Kidney (tissue), 14 donors: ENCODE results near the gene MYH10. TPM values are rescaled to one million over a fixed set of nuclear protein-coding genes. Genes with fewer than 3 reads are reported as not detected.

ENCODE experiments used
- DNase-seq, 5 donors: peaks; one replicate each; pipeline ENCODE4 v3.0.0-alpha.2; 2013 to 2020
- FAIRE-seq: peaks from 2 replicates; lab custom pipeline; 2012; peaks lifted over from hg19 to GRCh38; lab: Jason Lieb, UNC
- H3K27ac ChIP-seq, 2 donors: one replicate each; pipeline ENCODE4 v1.7.0; 2013; ENCODE audit warnings: low read depth in 2 of 2, low read length in 2 of 2, inconsistent platforms in 1 of 2
- H3K27me3 ChIP-seq: one replicate; pipeline ENCODE4 v1.7.1; 2013; ENCODE audit warnings: low read length, inconsistent platforms; ENCODE audit not compliant: control insufficient read depth, insufficient read depth
- H3K36me3 ChIP-seq, 3 donors: one replicate each; pipeline versions ENCODE4 v1.7.0 to v1.7.1; 2013; ENCODE audit warnings: low read length in 3 of 3, control low read depth in 1 of 3, inconsistent platforms in 1 of 3; ENCODE audit not compliant: insufficient read depth in 3 of 3, control insufficient read depth in 2 of 3
- H3K4me1 ChIP-seq, 3 donors: one replicate each; pipeline versions ENCODE4 v1.7.0 to v1.7.1; 2013; ENCODE audit warnings: low read length in 3 of 3, inconsistent platforms in 1 of 3, low read depth in 1 of 3; ENCODE audit not compliant: control insufficient read depth in 2 of 3, insufficient read depth in 2 of 3
- H3K4me3 ChIP-seq, 3 donors: one replicate each; pipeline versions ENCODE4 v1.7.0 to v1.8.1; 2013; ENCODE audit warnings: low read length in 3 of 3, control low read depth in 1 of 3, inconsistent platforms in 1 of 3
- H3K9ac ChIP-seq, 3 donors: one replicate each; pipeline versions ENCODE4 v1.7.0 to v1.7.1; 2013; ENCODE audit warnings: low read length in 3 of 3, control low read depth in 1 of 3, inconsistent platforms in 1 of 3
- H3K9me3 ChIP-seq, 3 donors: one replicate each; pipeline versions ENCODE4 v1.7.0 to v1.7.1; 2013; ENCODE audit warnings: low read length in 3 of 3, control low read depth in 1 of 3, inconsistent platforms in 1 of 3; ENCODE audit not compliant: control insufficient read depth in 2 of 3, insufficient read depth in 1 of 3
- intact Hi-C: fragments of 100-400 bp; cut with DNase I; formaldehyde crosslinking; loops from one replicate; pipeline ENCODE4 v1.11.1; 2022
- polyA plus RNA-seq: library from polyadenylated mRNA; stranded (reverse); fragments of 350-450 nt; fragmentation: Illumina TruSeq; extraction: RNeasy Lipid Tissue Mini Kit (QIAGEN cat#74804); gene quantifications from one replicate; pipeline ENCODE4 v1.2.3, GENCODE V29; 2014; ENCODE audit warnings: low read depth, low replicate concordance; ENCODE audit not compliant: insufficient read depth
- total RNA-seq: library from RNA; stranded (reverse); fragmentation: NEBNext Ultra II Directional; extraction: Animal tissue kit (Norgen Biotek cat#: 25700); gene quantifications from one replicate; pipeline ENCODE4 v1.2.1, GENCODE V29; 2021
- TF ChIP-seq, protein P1 (sequence below): IDR thresholded peaks from 3 replicates; pipeline ENCODE4 v1.5.1; 2012; ENCODE audit warnings: mild to moderate bottlenecking, moderate library complexity, borderline replicate concordance; ENCODE audit not compliant: insufficient read depth; ENCODE audit errors: extremely low read depth
- donor health status: control.
- donor health status: control.
- donor health status: control.
- donor health status: control.
- donor health status: control.
- donor health status: DM: yes; HTN: yes; CAD: no.
- donor health status: Normal renal cell carcinoma (clear cell type).

MYH10 gene
- total and polyA plus RNA-seq, 2 donors from 2014 or later: 23.6 to 104 TPM

DNA sequence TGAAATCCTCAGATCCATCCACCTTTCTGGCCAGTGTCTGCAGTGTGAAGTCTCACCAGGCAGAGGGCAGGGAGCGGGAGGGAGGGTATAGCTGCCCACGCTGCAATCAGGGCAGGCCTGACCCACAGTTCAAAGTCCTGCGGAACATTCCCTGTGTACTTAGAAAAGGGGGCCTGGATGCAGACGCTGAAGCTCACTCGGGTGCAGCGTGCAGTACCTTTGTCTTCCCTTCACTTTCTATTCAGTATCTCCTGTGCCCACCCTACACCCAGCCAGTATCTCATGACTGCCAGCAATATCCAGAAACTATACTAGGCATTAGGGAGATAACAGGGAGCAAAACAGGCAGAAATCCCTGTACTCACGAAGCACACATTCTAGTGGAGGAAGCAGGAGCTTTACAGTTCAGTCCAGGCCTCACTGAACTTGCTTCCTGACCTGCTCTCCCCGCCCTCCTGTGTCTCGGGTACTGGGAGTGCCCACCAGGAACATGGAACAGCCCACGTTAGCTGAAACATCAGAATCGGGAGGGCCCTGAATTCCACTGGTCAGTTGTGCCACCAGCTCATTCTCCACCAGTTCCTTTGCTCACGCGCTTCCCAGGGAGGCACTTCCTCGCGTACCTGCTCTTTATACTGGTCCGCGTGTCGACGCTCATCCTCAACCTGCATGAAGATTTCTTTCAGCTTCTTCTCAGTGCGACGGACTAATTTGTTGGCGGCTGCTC, 152.6 kb downstream of the MYH10 start:
- no peak overlapping the region for H3K9ac ChIP-seq
- intact Hi-C loops: no loop called here
- H3K27ac ChIP-seq: peak overlapping the region in 1 of 2 donors; percentile 71
- no peak overlapping the region for H3K4me3 ChIP-seq
- peaks cover 3 to 80% (median 36%) of the 10 kb centered on the region in 3 donors for H3K36me3 ChIP-seq
- no peak for FAIRE-seq
- no peaks in the 10 kb centered on the region for H3K27me3 ChIP-seq
- DNase-seq: no peak
- peaks cover 0 to 2% (median 0%) of the 10 kb centered on the region in 3 donors for H3K4me1 ChIP-seq
- TF ChIP-seq, protein P1, sequence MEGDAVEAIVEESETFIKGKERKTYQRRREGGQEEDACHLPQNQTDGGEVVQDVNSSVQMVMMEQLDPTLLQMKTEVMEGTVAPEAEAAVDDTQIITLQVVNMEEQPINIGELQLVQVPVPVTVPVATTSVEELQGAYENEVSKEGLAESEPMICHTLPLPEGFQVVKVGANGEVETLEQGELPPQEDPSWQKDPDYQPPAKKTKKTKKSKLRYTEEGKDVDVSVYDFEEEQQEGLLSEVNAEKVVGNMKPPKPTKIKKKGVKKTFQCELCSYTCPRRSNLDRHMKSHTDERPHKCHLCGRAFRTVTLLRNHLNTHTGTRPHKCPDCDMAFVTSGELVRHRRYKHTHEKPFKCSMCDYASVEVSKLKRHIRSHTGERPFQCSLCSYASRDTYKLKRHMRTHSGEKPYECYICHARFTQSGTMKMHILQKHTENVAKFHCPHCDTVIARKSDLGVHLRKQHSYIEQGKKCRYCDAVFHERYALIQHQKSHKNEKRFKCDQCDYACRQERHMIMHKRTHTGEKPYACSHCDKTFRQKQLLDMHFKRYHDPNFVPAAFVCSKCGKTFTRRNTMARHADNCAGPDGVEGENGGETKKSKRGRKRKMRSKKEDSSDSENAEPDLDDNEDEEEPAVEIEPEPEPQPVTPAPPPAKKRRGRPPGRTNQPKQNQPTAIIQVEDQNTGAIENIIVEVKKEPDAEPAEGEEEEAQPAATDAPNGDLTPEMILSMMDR: no peak
- no peaks in the 10 kb centered on the region for H3K9me3 ChIP-seq

DNA sequence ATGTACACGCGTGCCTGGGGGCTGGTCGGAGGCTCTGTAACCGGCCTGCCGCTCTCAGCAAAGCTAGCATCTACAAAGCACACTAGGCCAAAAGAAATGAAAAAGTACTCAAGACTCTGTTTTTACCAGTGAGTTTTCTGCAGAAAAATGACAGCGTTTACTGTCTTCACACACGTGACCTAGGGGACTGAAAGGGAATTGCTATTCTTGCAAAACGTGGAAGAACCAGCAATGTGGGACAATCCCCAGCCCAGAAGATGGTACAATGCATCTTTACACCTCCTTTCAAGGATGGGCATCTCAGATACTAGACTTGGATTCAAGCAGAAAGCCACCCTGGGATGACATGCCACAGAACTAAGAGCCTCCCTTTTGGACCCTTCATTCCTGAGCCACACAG, 153.4 kb downstream of the MYH10 start:
- no peak for DNase-seq
- Histone ChIP-seq H3K4me1 (peaks cover 0 to 2% (median 0%) of the 10 kb centered on the region in 3 donors), H3K9me3 (no peaks in the 10 kb centered on the region), H3K36me3 (peaks cover 3 to 76% (median 32%) of the 10 kb centered on the region in 3 donors), H3K27me3 (no peaks in the 10 kb centered on the region), H3K9ac (no peak overlapping the region), H3K4me3 (no peak overlapping the region), H3K27ac (no peak overlapping the region)
- TF ChIP-seq, protein P1: no peak
- intact Hi-C loops: no loop called here
- FAIRE-seq: no peak

DNA sequence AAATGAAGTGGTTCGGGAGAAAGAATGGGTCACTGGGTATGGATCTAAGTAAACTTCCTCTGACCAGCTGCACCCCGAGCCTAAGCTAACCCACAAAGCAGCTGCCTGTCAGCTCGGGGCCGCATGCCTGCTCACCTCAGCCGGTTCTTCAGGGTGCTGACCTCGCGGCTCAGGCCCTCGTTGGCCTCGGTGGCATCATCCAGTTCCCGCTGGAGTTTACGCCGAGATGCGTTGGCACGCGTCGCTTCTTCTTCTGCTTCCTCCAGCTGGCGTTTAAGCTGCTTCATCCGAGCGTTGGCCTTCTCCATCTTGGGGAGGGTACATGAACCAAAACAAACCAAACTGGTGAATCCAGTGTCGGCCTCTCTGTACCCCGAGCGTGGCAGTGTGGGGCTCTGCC, 153.8 kb downstream of the MYH10 start:
- no peak for DNase-seq
- no peak overlapping the region for H3K4me3 ChIP-seq
- H3K27ac ChIP-seq: no peak overlapping the region
- H3K36me3 ChIP-seq: peaks cover 3 to 74% (median 32%) of the 10 kb centered on the region in 3 donors
- FAIRE-seq: no peak
- TF ChIP-seq, protein P1: no peak
- peaks cover 0 to 2% (median 0%) of the 10 kb centered on the region in 3 donors for H3K4me1 ChIP-seq
- no peaks in the 10 kb centered on the region for H3K27me3 ChIP-seq
- no peaks in the 10 kb centered on the region for H3K9me3 ChIP-seq
- H3K9ac ChIP-seq: no peak overlapping the region
- intact Hi-C loops: no loop called here
